Suprapubic skin (tissue), 3 donors: ENCODE results near the gene CHST11.

Experiments
- CTCF ChIP-seq, 2 donors: fragments of 200-600 bp in 1 of 2; fragments of 450-650 bp in 1 of 2; sonication (generic) in 1 of 2; IDR thresholded peaks; one replicate each; pipeline ENCODE4 v1.5.1; 2016 to 2019; ENCODE audit warnings: antibody characterized with exemption in 2 of 2, mild to moderate bottlenecking in 1 of 2, moderate library complexity in 1 of 2
- EP300 ChIP-seq: sonication (generic); formaldehyde crosslinking; IDR thresholded peaks from one replicate; pipeline ENCODE4 v1.6.1; 2017; ENCODE audit warnings: antibody characterized with exemption
- POLR2A ChIP-seq, 2 donors: fragments of 450-650 bp; IDR thresholded peaks; one replicate each; pipeline ENCODE4 v1.6.1; 2017; ENCODE audit warnings: antibody characterized with exemption in 2 of 2, mild to moderate bottlenecking in 2 of 2, moderate library complexity in 2 of 2

GRCh38 chr12:104526751-104527150, 70.0 kb downstream of the CHST11 start:
- TF ChIP-seq CTCF (IDR thresholded peaks at IDR 0.05) = no peak
- TF ChIP-seq POLR2A (IDR thresholded peaks at IDR 0.05) = no peak
- no peak for TF ChIP-seq EP300
